IPS-18a (cell line): ENCODE results near the gene GRN.

Experiments
- H3K27ac ChIP-seq: one replicate; pipeline ENCODE4 v1.5.1; 2013; ENCODE audit warnings: low read length
- H3K27me3 ChIP-seq: one replicate; pipeline ENCODE4 v1.6.1; 2013; ENCODE audit warnings: mild to moderate bottlenecking, low read length; ENCODE audit not compliant: control insufficient read depth, insufficient read depth
- H3K36me3 ChIP-seq: one replicate; pipeline ENCODE4 v1.6.1; 2013; ENCODE audit warnings: low read depth, low read length; ENCODE audit not compliant: control insufficient read depth
- H3K4me1 ChIP-seq: one replicate; pipeline ENCODE4 v1.6.1; 2013; ENCODE audit warnings: low read depth, low read length; ENCODE audit not compliant: control insufficient read depth
- H3K4me3 ChIP-seq: one replicate; pipeline ENCODE4 v1.5.1; 2013; ENCODE audit warnings: low read length
- H3K9ac ChIP-seq: one replicate; pipeline ENCODE4 v1.6.1; 2013; ENCODE audit warnings: mild to moderate bottlenecking, low read length, moderate library complexity
- H3K9me3 ChIP-seq: one replicate; pipeline ENCODE4 v1.6.1; 2013; ENCODE audit warnings: low read depth, low read length; ENCODE audit not compliant: control insufficient read depth

GRN gene

DNA sequence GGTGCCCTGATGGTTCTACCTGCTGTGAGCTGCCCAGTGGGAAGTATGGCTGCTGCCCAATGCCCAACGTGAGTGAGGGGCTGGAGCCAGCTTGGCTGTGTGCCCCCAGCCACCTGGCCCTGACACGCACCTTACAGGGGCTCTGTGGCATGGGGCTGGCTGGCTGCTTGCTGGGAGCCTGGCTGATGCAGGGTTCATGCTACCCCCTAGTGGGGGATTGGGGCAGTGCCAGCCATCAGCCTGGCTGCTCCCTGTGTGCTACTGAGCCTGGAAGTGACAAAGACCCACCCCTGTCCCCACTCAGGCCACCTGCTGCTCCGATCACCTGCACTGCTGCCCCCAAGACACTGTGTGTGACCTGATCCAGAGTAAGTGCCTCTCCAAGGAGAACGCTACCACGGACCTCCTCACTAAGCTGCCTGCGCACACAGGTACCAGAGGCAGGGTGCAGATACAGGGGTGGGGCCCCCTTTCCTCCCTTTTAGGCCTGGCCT is 5.7 kb downstream of the GRN start:
- no peaks in the 10 kb centered on the region for H3K9me3 ChIP-seq
- no peak overlapping the region for H3K4me3 ChIP-seq
- no peaks in the 10 kb centered on the region for H3K4me1 ChIP-seq
- no peaks in the 10 kb centered on the region for H3K36me3 ChIP-seq
- peaks cover 7% of the 10 kb centered on the region for H3K27me3 ChIP-seq
- no peak overlapping the region for H3K9ac ChIP-seq
- H3K27ac ChIP-seq = no peak overlapping the region

DNA sequence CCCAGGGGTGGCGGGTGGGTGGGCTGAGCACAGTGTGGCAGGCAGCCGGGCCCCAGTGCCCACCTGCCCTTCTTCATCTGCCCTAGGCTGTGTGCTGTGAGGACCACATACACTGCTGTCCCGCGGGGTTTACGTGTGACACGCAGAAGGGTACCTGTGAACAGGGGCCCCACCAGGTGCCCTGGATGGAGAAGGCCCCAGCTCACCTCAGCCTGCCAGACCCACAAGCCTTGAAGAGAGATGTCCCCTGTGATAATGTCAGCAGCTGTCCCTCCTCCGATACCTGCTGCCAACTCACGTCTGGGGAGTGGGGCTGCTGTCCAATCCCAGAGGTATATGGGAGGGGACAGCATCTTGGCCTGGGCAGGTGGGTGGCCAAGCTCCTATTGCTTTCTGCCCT is 6.4 kb downstream of the GRN start:
- H3K4me3 ChIP-seq = no peak overlapping the region
- H3K27me3 ChIP-seq = peaks cover 7% of the 10 kb centered on the region
- no peaks in the 10 kb centered on the region for H3K36me3 ChIP-seq
- H3K27ac ChIP-seq = no peak overlapping the region
- no peaks in the 10 kb centered on the region for H3K9me3 ChIP-seq
- H3K9ac ChIP-seq = no peak overlapping the region
- no peaks in the 10 kb centered on the region for H3K4me1 ChIP-seq

DNA sequence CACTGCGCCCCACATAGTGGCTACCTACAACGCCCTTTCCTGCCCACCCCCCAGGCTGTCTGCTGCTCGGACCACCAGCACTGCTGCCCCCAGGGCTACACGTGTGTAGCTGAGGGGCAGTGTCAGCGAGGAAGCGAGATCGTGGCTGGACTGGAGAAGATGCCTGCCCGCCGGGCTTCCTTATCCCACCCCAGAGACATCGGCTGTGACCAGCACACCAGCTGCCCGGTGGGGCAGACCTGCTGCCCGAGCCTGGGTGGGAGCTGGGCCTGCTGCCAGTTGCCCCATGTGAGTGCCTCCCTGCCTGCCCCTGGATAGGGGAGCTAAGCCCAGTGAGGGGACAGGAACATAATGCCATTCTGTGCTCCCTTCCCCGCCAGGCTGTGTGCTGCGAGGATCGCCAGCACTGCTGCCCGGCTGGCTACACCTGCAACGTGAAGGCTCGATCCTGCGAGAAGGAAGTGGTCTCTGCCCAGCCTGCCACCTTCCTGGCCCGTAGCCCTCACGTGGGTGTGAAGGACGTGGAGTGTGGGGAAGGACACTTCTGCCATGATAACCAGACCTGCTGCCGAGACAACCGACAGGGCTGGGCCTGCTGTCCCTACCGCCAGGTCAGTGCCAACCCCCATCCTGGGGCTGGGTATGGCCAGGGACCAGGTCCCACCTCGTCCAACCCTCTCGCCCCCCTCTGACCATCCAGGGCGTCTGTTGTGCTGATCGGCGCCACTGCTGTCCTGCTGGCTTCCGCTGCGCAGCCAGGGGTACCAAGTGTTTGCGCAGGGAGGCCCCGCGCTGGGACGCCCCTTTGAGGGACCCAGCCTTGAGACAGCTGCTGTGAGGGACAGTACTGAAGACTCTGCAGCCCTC is 7.1 kb downstream of the GRN start:
- Histone ChIP-seq H3K27me3 (peaks cover 7% of the 10 kb centered on the region), H3K4me1 (no peaks in the 10 kb centered on the region), H3K27ac (no peak overlapping the region), H3K9ac (no peak overlapping the region), H3K36me3 (no peaks in the 10 kb centered on the region), H3K4me3 (no peak overlapping the region), H3K9me3 (no peaks in the 10 kb centered on the region)

GRCh38 chr17:44352828-44353671 is 7.9 kb downstream of the GRN start:
- Histone ChIP-seq H3K27me3 (peaks cover 7% of the 10 kb centered on the region), H3K4me1 (no peaks in the 10 kb centered on the region), H3K27ac (no peak overlapping the region), H3K9ac (no peak overlapping the region), H3K4me3 (peak overlapping the region; percentile 30), H3K36me3 (no peaks in the 10 kb centered on the region), H3K9me3 (no peaks in the 10 kb centered on the region)

- no peaks in the 10 kb centered on the region for H3K9me3 ChIP-seq
- peak overlapping the region; percentile 30 for H3K4me3 ChIP-seq
- no peak overlapping the region for H3K9ac ChIP-seq
- H3K4me1 ChIP-seq = no peaks in the 10 kb centered on the region
- H3K27me3 ChIP-seq = peaks cover 7% of the 10 kb centered on the region
- peaks cover under 1% of the 10 kb centered on the region for H3K36me3 ChIP-seq
- H3K27ac ChIP-seq = no peak overlapping the region
Observed at GRCh38 chr17:44353672-44354331, 8.7 kb downstream of the GRN start.

- Histone ChIP-seq H3K9ac (no peak overlapping the region), H3K27ac (no peak overlapping the region)
Observed at GRCh38 chr17:44354582-44355561, 9.8 kb downstream of the GRN start.

GRCh38 chr17:44355642-44356099 is 10.6 kb downstream of the GRN start:
- Histone ChIP-seq H3K4me1 (peaks cover 4% of the 10 kb centered on the region), H3K9me3 (no peaks in the 10 kb centered on the region), H3K36me3 (peaks cover 6% of the 10 kb centered on the region), H3K4me3 (no peak overlapping the region), H3K27ac (no peak overlapping the region), H3K27me3 (peaks cover 7% of the 10 kb centered on the region), H3K9ac (no peak overlapping the region)

More at GRCh38 chr17:44354582-44355561, 9.8 kb downstream of the GRN start:
- H3K9me3 ChIP-seq = no peaks in the 10 kb centered on the region
- peak overlapping the region; percentile 21 for H3K4me3 ChIP-seq
- H3K4me1 ChIP-seq = no peaks in the 10 kb centered on the region
- peaks cover 6% of the 10 kb centered on the region for H3K36me3 ChIP-seq
- H3K27me3 ChIP-seq = peaks cover 7% of the 10 kb centered on the region

- H3K9ac ChIP-seq = no peak overlapping the region
- H3K36me3 ChIP-seq = peaks cover 6% of the 10 kb centered on the region
- no peaks in the 10 kb centered on the region for H3K9me3 ChIP-seq
- H3K27ac ChIP-seq = no peak overlapping the region
- peaks cover 7% of the 10 kb centered on the region for H3K27me3 ChIP-seq
- peaks cover 9% of the 10 kb centered on the region for H3K4me1 ChIP-seq
- H3K4me3 ChIP-seq = no peak overlapping the region
Observed at GRCh38 chr17:44356241-44356640, 11.1 kb downstream of the GRN start.

- Histone ChIP-seq H3K4me3 (no peak overlapping the region), H3K4me1 (peaks cover 21% of the 10 kb centered on the region), H3K27me3 (peaks cover 4% of the 10 kb centered on the region), H3K36me3 (peaks cover 6% of the 10 kb centered on the region), H3K9ac (no peak overlapping the region), H3K27ac (no peak overlapping the region), H3K9me3 (no peaks in the 10 kb centered on the region)
Observed at GRCh38 chr17:44358066-44358465, 13.0 kb downstream of the GRN start.

- peaks cover 21% of the 10 kb centered on the region for H3K4me1 ChIP-seq
- no peak overlapping the region for H3K4me3 ChIP-seq
- no peak overlapping the region for H3K27ac ChIP-seq
- no peaks in the 10 kb centered on the region for H3K9me3 ChIP-seq
- no peak overlapping the region for H3K9ac ChIP-seq
- peaks cover 6% of the 10 kb centered on the region for H3K36me3 ChIP-seq
- H3K27me3 ChIP-seq = peaks cover under 1% of the 10 kb centered on the region
Observed at GRCh38 chr17:44359006-44359405, 13.9 kb downstream of the GRN start.
